ENCODE data around the gene SLC10A7. TPM values are rescaled to one million over a fixed set of nuclear protein-coding genes. Genes with fewer than 3 reads are reported as not detected.

The SLC10A7 gene
- total and polyA plus RNA-seq, 7 donors = 1.4 to 9.3 (median 5.3) TPM

DNA sequence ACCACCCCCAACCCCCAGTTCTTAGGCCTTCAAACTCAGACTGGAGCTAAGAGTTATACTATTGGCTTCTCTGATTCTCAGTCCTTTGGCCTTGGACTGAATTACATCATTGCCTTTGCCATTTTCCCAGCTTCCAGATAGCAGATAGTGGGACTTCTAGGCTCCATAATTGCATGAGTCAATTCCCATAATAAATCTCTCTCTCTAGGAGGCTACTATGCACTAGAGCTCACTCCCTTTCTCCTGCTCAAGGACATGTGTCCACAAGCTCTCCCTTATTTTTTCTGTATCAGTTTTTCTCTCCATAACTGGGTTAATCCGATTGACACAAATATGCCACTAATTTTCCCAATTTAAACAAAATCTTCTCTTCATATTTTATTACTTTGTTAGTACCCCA lies 204.0 kb downstream of the SLC10A7 start:
- intact Hi-C loops (cut with DNase I) = no loop called here
- TF ChIP-seq, protein P1, sequence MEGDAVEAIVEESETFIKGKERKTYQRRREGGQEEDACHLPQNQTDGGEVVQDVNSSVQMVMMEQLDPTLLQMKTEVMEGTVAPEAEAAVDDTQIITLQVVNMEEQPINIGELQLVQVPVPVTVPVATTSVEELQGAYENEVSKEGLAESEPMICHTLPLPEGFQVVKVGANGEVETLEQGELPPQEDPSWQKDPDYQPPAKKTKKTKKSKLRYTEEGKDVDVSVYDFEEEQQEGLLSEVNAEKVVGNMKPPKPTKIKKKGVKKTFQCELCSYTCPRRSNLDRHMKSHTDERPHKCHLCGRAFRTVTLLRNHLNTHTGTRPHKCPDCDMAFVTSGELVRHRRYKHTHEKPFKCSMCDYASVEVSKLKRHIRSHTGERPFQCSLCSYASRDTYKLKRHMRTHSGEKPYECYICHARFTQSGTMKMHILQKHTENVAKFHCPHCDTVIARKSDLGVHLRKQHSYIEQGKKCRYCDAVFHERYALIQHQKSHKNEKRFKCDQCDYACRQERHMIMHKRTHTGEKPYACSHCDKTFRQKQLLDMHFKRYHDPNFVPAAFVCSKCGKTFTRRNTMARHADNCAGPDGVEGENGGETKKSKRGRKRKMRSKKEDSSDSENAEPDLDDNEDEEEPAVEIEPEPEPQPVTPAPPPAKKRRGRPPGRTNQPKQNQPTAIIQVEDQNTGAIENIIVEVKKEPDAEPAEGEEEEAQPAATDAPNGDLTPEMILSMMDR (IDR thresholded peaks at IDR 0.05) = no peak
- TF ChIP-seq EP300 (IDR thresholded peaks at IDR 0.05) (no peak), POLR2A (IDR thresholded peaks at IDR 0.05) (no peak), POLR2AphosphoS5 (IDR thresholded peaks at IDR 0.05) (no peak)
- Histone ChIP-seq H3K9me3 (no peaks in the 10 kb centered on the region), H3K27me3 (no peaks in the 10 kb centered on the region), H3K36me3 (no peaks in the 10 kb centered on the region), H3K4me1 (no peaks in the 10 kb centered on the region), H3K4me3 (no peak overlapping the region), H3K27ac (no peak overlapping the region)
- no peak for DNase-seq
- 94 to 98% methylated on average over 1 of the region's 1 CpG for WGBS, 2 donors

DNA sequence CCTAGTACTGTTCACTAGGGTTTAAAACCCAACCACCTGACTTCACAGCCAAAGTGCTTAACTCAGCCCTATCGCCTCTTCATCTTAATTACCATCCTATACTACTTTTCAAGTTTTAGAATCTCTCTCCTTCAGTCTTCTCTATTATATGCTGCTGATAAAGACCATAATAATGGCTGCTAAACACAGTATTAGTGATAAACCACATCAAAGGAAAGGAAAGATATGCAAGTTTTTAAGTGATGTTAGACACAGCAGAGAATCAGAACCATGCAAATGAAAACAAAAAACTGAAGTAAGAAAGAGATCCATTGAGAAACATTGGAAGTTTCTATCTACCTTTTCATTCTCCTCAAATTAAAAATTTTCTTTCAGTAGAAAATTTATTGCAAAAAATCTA lies 206.6 kb downstream of the SLC10A7 start:
- DNase-seq = no peak
- H3K4me3 ChIP-seq = no peak overlapping the region
- no peaks in the 10 kb centered on the region for H3K36me3 ChIP-seq
- no peaks in the 10 kb centered on the region for H3K4me1 ChIP-seq
- TF ChIP-seq EP300 (IDR thresholded peaks at IDR 0.05) (no peak), POLR2A (IDR thresholded peaks at IDR 0.05) (no peak), POLR2AphosphoS5 (IDR thresholded peaks at IDR 0.05) (no peak)
- TF ChIP-seq, protein P1 (IDR thresholded peaks at IDR 0.05) = no peak
- H3K27me3 ChIP-seq = no peaks in the 10 kb centered on the region
- no peak overlapping the region for H3K27ac ChIP-seq
- intact Hi-C loops (cut with DNase I) = no loop called here
- WGBS, 2 donors = 96 to 97% methylated on average over 1 of the region's 1 CpG
- no peaks in the 10 kb centered on the region for H3K9me3 ChIP-seq

DNA sequence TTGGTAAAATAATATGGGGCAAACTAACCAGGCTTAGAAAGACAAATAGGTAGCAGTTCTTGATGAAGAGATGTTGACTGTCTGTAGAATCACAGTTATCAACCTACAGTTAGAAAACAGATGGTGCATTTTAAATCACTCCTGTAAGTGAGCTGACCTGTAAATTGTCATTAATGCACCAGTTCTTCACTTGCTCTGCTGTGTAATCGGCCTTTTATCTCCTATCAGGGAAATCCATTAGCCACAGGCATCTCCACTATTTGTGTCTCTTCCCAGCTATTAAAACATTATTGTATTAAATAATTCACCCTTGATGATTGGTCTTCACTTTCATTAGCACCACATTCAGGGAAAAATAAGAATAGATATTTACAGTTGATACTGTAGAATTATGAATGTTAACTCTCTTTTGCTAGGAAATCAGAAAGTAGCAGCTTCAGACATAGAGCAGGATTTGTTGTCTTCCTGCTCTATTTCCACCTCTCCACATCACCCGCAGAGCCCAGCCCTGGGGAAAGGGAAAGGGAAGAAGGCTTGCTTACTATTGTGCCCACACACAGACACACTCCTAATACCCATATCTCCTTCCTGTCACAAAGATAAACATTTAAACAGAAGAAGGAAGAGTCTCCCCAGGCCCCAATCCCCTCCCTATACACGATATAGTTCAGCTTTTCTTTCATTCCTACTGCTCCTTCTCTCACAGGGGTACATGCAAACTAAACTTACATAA lies 210.3 kb downstream of the SLC10A7 start:
- DNase-seq = no peak
- no peak for TF ChIP-seq EP300 (IDR thresholded peaks at IDR 0.05)
- TF ChIP-seq POLR2AphosphoS5 (IDR thresholded peaks at IDR 0.05) = no peak
- TF ChIP-seq POLR2A (IDR thresholded peaks at IDR 0.05) = no peak
- TF ChIP-seq, protein P1 (IDR thresholded peaks at IDR 0.05) = no peak
- no peak overlapping the region for H3K27ac ChIP-seq
- H3K9me3 ChIP-seq = no peaks in the 10 kb centered on the region
- H3K4me3 ChIP-seq = no peak overlapping the region
- H3K27me3 ChIP-seq = no peaks in the 10 kb centered on the region
- H3K36me3 ChIP-seq = no peaks in the 10 kb centered on the region
- H3K4me1 ChIP-seq = no peaks in the 10 kb centered on the region
- intact Hi-C loops (cut with DNase I) = no loop called here
- WGBS, 2 donors = 85 to 87% methylated on average over 3 of the region's 3 CpGs

DNA sequence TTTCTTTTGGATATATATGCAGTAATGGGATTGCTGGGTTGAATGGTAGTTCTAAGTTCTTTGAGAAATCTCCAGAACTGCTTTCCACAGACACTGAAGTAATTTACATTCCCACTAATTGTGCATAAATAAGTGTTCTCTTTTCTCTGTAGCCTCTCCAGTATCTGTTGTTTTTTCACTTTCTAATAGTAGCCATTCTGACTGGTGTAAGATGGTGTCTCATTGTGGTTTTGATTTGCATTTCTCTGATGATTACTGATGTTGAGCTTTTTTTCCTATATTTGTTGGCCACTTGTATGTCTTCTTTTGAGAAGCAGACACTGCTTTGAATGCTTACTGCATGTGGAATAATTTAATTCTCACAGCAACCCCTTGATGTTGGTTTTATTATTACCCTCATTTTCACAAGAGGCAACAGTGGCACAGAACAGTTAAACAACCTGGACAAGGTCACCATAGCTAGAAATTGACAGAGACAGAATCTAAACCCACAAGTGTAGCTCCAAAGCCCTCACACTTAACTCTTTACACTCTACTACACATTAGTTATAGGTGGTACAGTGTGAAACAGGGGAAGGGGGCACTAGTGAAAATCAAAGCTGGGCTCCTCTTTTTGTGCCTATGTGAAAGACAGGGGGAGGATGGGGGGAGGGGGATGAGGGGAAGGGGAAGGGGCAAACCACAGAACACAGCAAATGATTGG lies 211.3 kb downstream of the SLC10A7 start:
- DNase-seq = no peak
- TF ChIP-seq POLR2AphosphoS5 (IDR thresholded peaks at IDR 0.05) (no peak), EP300 (IDR thresholded peaks at IDR 0.05) (no peak)
- TF ChIP-seq, protein P1 (IDR thresholded peaks at IDR 0.05) = no peak
- Histone ChIP-seq H3K27me3 (no peaks in the 10 kb centered on the region), H3K36me3 (no peaks in the 10 kb centered on the region), H3K4me1 (no peaks in the 10 kb centered on the region), H3K9me3 (no peaks in the 10 kb centered on the region), H3K27ac (no peak overlapping the region), H3K4me3 (no peak overlapping the region)
- intact Hi-C loops (cut with DNase I) = no loop called here
